GM23248 (cell line): ENCODE measurements around the gene KIF23.

Source experiments
- EZH2 ChIP-seq: fragments of 200-600 bp; sonication (generic); IDR thresholded peaks from 2 replicates; pipeline ENCODE4 v1.6.1; 2018; ENCODE audit warnings: antibody characterized with exemption, mild to moderate bottlenecking; ENCODE audit not compliant: insufficient read depth, poor library complexity, severe bottlenecking
- EZH2phosphoT487 ChIP-seq: fragments of 200-600 bp; sonication (generic); IDR thresholded peaks from 2 replicates; pipeline ENCODE4 v1.6.1; 2018; ENCODE audit warnings: antibody characterized with exemption, moderate library complexity, mild to moderate bottlenecking, low read depth; ENCODE audit not compliant: insufficient read depth

DNA sequence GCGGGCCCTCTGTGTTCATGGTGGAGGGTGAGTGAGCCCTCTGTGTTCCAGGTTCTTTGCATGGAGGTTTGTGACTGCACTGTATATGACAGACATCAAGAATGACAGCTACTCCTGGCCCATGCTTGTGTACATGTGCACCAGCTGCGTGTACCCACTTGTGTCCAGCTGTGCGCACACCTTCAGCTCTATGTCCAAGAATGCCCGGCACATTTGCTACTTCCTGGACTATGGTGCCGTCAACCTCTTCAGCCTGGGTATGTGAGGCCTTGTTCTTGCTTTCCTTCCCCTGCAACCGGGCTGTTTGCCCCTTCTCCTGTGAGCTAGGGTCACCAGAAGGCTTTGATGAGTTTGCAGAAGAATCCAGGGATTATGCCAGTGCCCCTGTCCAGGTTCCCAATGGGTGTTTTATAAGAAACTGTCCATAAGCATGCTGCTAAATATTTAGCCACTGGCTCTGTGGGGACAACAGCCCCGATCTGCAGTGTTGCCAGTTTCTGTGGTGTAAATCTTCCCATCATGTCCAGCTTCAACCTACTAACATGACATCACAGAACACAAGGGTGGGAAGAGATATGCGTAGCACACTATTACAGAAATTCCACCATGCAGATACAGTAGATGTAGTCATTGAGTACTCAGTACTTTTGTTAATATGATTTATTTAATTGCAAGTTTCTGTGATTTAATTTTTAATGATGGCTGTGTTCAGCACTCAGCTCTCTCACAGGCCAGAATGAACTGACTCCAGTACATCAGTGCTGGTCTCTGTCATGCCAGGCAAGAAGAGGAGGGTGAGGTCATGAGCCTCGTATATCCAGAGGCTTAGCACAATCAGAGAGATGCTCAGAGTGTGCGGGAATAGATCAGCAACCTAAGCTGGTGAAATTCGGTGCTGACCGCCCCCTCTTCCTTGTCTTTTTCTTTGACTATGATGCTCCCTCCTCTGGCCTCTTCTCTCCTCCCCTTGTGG is 29.2 kb upstream of the KIF23 start:
- TF ChIP-seq EZH2, result no peak
- TF ChIP-seq EZH2phosphoT487, result no peak
